Myometrial cell (primary cell): ENCODE data around the gene MCAM. TPM values are rescaled to one million over a fixed set of nuclear protein-coding genes. Genes with fewer than 3 reads are reported as not detected.

Experiments
- total RNA-seq: library from RNA; depleted of rRNA; stranded (reverse); fragments of >200 nt; gene quantifications from 2 replicates; pipeline ENCODE4 v1.2.3, GENCODE V29; 2015

The MCAM gene
- 77.6 and 86.5 TPM in 2 replicates for total RNA-seq

GRCh38 chr11:119316729-119317591, at the start of gene MCAM:
MCAM (minus strand) TSS chr11:119317130; CDS start chr11:119317101, 29 bp downstream.

GRCh38 chr11:119346605-119347004, 29.7 kb upstream of the MCAM start, which contains the start of gene MFRP:
MFRP (minus strand) TSS chr11:119346705; CDS start chr11:119346513, 192 bp downstream.

GRCh38 chr11:119340335-119341221, 23.6 kb upstream of the MCAM start, which contains the start of gene C1QTNF5:
C1QTNF5 (minus strand) TSS chr11:119340883; CDS start chr11:119340397, 486 bp downstream.

GRCh38 chr11:119334174-119334930, 17.4 kb upstream of the MCAM start, which contains the start of gene RNF26:
RNF26 (plus strand) TSS chr11:119334527; CDS start chr11:119335123, 596 bp downstream.

Other genes starting within 250 kb of the MCAM start
- 20.5 and 20.7 TPM in 2 replicates for gene VPS11, start 249.3 kb downstream of the MCAM start, total RNA-seq
- 17.5 and 25.7 TPM in 2 replicates for gene HMBS, start 232.2 kb downstream of the MCAM start, total RNA-seq
- 21.9 and 27.5 TPM in 2 replicates for gene DPAGT1, start 215.3 kb downstream of the MCAM start, total RNA-seq
- 5.8 and 7.8 TPM in 2 replicates for gene C2CD2L, start 209.8 kb downstream of the MCAM start, total RNA-seq
- gene HINFP, start 195.6 kb downstream of the MCAM start, total RNA-seq: 7.8 and 12.4 TPM in 2 replicates
- under 0.01 and 0.29 TPM in 2 replicates for gene ABCG4, start 168.1 kb downstream of the MCAM start, total RNA-seq
- 16.0 and 23.1 TPM in 2 replicates for gene NLRX1, start 148.4 kb downstream of the MCAM start, total RNA-seq
- gene NHERF4, start 131.7 kb downstream of the MCAM start, total RNA-seq: not detected in 2 replicates
- 7.8 and 9.4 TPM in 2 replicates for gene CBL, start 110.8 kb downstream of the MCAM start, total RNA-seq
- 12.1 and 14.5 TPM in 2 replicates for gene RNF26, start 17.4 kb upstream of the MCAM start, total RNA-seq
- 10.7 and 12.9 TPM in 2 replicates for gene C1QTNF5, start 23.8 kb upstream of the MCAM start, total RNA-seq
- gene MFRP, start 29.6 kb upstream of the MCAM start, total RNA-seq: not detected in 2 replicates
- gene USP2, start 64.6 kb upstream of the MCAM start, total RNA-seq: under 0.01 and 0.89 TPM in 2 replicates
- gene THY1, start 106.0 kb upstream of the MCAM start, total RNA-seq: 281 and 436 TPM in 2 replicates